HG03521 (cell line): Measurements from ENCODE around the gene JPH4.

Source experiments
- ATAC-seq: cut with Tn5 transposase; IDR thresholded peaks from one replicate; pipeline ENCODE4 v1.9.1; 2021; ENCODE audit warnings: mild to moderate bottlenecking, moderate library complexity; ENCODE audit not compliant: unreplicated experiment

The JPH4 gene

GRCh38 chr14:23578560-23579310 is at the start of gene JPH4:
JPH4 (minus strand) TSS chr14:23578790; CDS start chr14:23577453, 1,337 bp downstream.
- no peak for ATAC-seq

- ATAC-seq, result no peak
These were observed 49.4 kb upstream of the JPH4 start for GRCh38 chr14:23627961-23628360.

GRCh38 chr14:23626946-23627345 is 48.4 kb upstream of the JPH4 start:
- no peak for ATAC-seq

- ATAC-seq, result no peak
These were observed 46.3 kb upstream of the JPH4 start for GRCh38 chr14:23624830-23625404.

GRCh38 chr14:23623962-23624361 is 45.4 kb upstream of the JPH4 start:
- ATAC-seq, result no peak

GRCh38 chr14:23622990-23623389 is 44.4 kb upstream of the JPH4 start:
- ATAC-seq, result no peak

GRCh38 chr14:23621932-23622730 is 43.5 kb upstream of the JPH4 start:
- ATAC-seq, result no peak

- ATAC-seq, result no peak
These were observed 42.8 kb upstream of the JPH4 start for GRCh38 chr14:23621204-23621931.

- ATAC-seq, result no peak
These were observed 41.6 kb upstream of the JPH4 start for GRCh38 chr14:23620177-23620702.

GRCh38 chr14:23618415-23618988 is 39.9 kb upstream of the JPH4 start:
- ATAC-seq, result no peak

- no peak for ATAC-seq
These were observed 38.9 kb upstream of the JPH4 start for GRCh38 chr14:23617539-23617938.

- no peak for ATAC-seq
These were observed 37.3 kb upstream of the JPH4 start for GRCh38 chr14:23615856-23616255.

- no peak for ATAC-seq
These were observed 35.8 kb upstream of the JPH4 start for GRCh38 chr14:23614395-23614828.

GRCh38 chr14:23613242-23614070 is 34.9 kb upstream of the JPH4 start:
- no peak for ATAC-seq

- no peak for ATAC-seq
These were observed 34.2 kb upstream of the JPH4 start for GRCh38 chr14:23612802-23613201.

GRCh38 chr14:23612354-23612732 is 33.8 kb upstream of the JPH4 start:
- ATAC-seq, result no peak

GRCh38 chr14:23610815-23611289 is 32.3 kb upstream of the JPH4 start:
- no peak for ATAC-seq

GRCh38 chr14:23610090-23610814 is 31.7 kb upstream of the JPH4 start:
- ATAC-seq, result no peak
